SK-N-SH (cell line): Measurements from ENCODE around the gene LBR. TPM values are rescaled to one million over a fixed set of nuclear protein-coding genes. Genes with fewer than 3 reads are reported as not detected.

ENCODE experiments used
- CTCF ChIA-PET: fragments of 300-600, 350-600 bp; formaldehyde crosslinking; extraction: SDS; loops from one replicate; lab custom pipeline; 2021; lab: Yijun Ruan, JAX
- POLR2A ChIA-PET: fragments of 350-600 bp; sonication (Branson Sonifier 250); formaldehyde crosslinking; extraction: SDS; loops from one replicate; lab custom pipeline; 2020; ENCODE audit warnings: antibody characterized with exemption, inconsistent platforms; lab: Yijun Ruan, JAX
- DNase-seq: peaks from one replicate; pipeline ENCODE4 v3.0.0; 2012
- H2AFZ ChIP-seq: fragments of 200-600 bp; sonication (generic); 2 replicates; pipeline ENCODE4 v1.8.1; 2016; ENCODE audit warnings: antibody characterized with exemption, mild to moderate bottlenecking, low read depth
- H3F3A ChIP-seq: fragments of 200-600 bp; sonication (generic); replicated peaks from 2 replicates; pipeline ENCODE3; 2016; ENCODE audit warnings: antibody characterized with exemption, mild to moderate bottlenecking; ENCODE audit not compliant: insufficient read depth
- H3K27ac ChIP-seq, 2 experiments: fragments of 200-500 bp in 1 of 2; fragments of 200-600 bp in 1 of 2; sonication (Bioruptor generic) in 1 of 2; sonication (generic), shearing (Covaris generic) in 1 of 2; 2 replicates each; pipeline versions ENCODE4 v1.5.1 to v1.6.1; 2014 to 2016; ENCODE audit warnings: low read depth in 2 of 2, inconsistent platforms in 1 of 2, low read length in 1 of 2, mild to moderate bottlenecking in 1 of 2, mixed read lengths in 1 of 2
- H3K27me3 ChIP-seq: fragments of 200-600 bp; sonication (generic), shearing (Covaris generic); 2 replicates; pipeline ENCODE4 v1.6.1; 2016; ENCODE audit warnings: mixed run types; ENCODE audit not compliant: insufficient read depth
- H3K36me3 ChIP-seq, 2 experiments: fragments of 200-500 bp in 1 of 2; fragments of 200-600 bp in 1 of 2; sonication (Bioruptor generic) in 1 of 2; sonication (generic) in 1 of 2; replicated peaks in 1 of 2; 2 replicates each; pipeline versions ENCODE3 to v1.5.1; 2014 to 2016; ENCODE audit warnings: low read length in 1 of 2, mild to moderate bottlenecking in 1 of 2; ENCODE audit not compliant: insufficient read depth in 2 of 2, control insufficient read depth in 1 of 2
- H3K4me1 ChIP-seq, 2 experiments: fragments of 200-500 bp in 1 of 2; fragments of 200-600 bp in 1 of 2; sonication (Bioruptor generic) in 1 of 2; sonication (generic), shearing (Covaris generic) in 1 of 2; 2 replicates each; pipeline versions ENCODE4 v1.5.1 to v1.6.1; 2014 to 2016; ENCODE audit warnings: low read depth in 1 of 2, low read length in 1 of 2, mixed run types in 1 of 2; ENCODE audit not compliant: insufficient read depth in 2 of 2, control insufficient read depth in 1 of 2
- H3K4me2 ChIP-seq: fragments of 200-600 bp; sonication (generic), shearing (Covaris generic); 2 replicates; pipeline ENCODE4 v1.6.1; 2017; ENCODE audit warnings: mixed run types
- H3K4me3 ChIP-seq, 2 experiments: fragments of 200-500 bp in 1 of 2; fragments of 200-600 bp in 1 of 2; sonication (Bioruptor generic) in 1 of 2; sonication (generic), shearing (Covaris generic) in 1 of 2; 2 replicates each; pipeline versions ENCODE4 v1.5.1 to v1.8.1; 2014 to 2016; ENCODE audit warnings: low read depth in 2 of 2, inconsistent platforms in 1 of 2, low read length in 1 of 2, mild to moderate bottlenecking in 1 of 2, mixed read lengths in 1 of 2, moderate library complexity in 1 of 2
- H3K79me2 ChIP-seq: fragments of 200-600 bp; sonication (generic); 2 replicates; pipeline ENCODE4 v1.8.1; 2017; ENCODE audit warnings: mild to moderate bottlenecking; ENCODE audit not compliant: insufficient read depth
- H3K9ac ChIP-seq: fragments of 200-600 bp; sonication (generic); 2 replicates; pipeline ENCODE4 v1.6.1; 2017; ENCODE audit warnings: mixed run types
- H3K9me2 ChIP-seq: fragments of 200-600 bp; sonication (generic); 2 replicates; pipeline ENCODE4 v1.6.1; 2017; ENCODE audit warnings: mixed run types
- H3K9me3 ChIP-seq: fragments of 200-600 bp; sonication (generic); 2 replicates; pipeline ENCODE4 v1.6.1; 2017; ENCODE audit warnings: mixed run types, mild to moderate bottlenecking, moderate library complexity
- H4K20me1 ChIP-seq: fragments of 200-600 bp; sonication (generic); 2 replicates; pipeline ENCODE4 v1.6.1; 2017; ENCODE audit warnings: mild to moderate bottlenecking, mixed run types; ENCODE audit not compliant: insufficient read depth
- CHD2 ChIP-seq: fragments of 150-350 bp; IDR thresholded peaks from 2 replicates; pipeline ENCODE4 v1.6.1; 2018; ENCODE audit warnings: low read length; ENCODE audit not compliant: partially characterized antibody
- ELF1 ChIP-seq: IDR thresholded peaks from 2 replicates; pipeline ENCODE4 v1.4.0; 2012
- EP300 ChIP-seq, 2 experiments: IDR thresholded peaks; 2 replicates each; pipeline versions ENCODE4 v1.4.0 to v1.6.1; 2012; ENCODE audit warnings: borderline replicate concordance in 1 of 2, low read depth in 1 of 2, low read length in 1 of 2
- FOSL2 ChIP-seq: IDR thresholded peaks from 2 replicates; pipeline ENCODE4 v1.4.0; 2012; ENCODE audit warnings: low read depth, mild to moderate bottlenecking, moderate library complexity, borderline replicate concordance
- FOXJ3 ChIP-seq: sonication (generic); formaldehyde crosslinking; IDR thresholded peaks from 2 replicates; pipeline ENCODE4 v1.5.1; 2020; ENCODE audit warnings: mild to moderate bottlenecking, missing genetic modification reagents
- FOXM1 ChIP-seq: IDR thresholded peaks from 2 replicates; pipeline ENCODE4 v1.4.0; 2012; ENCODE audit warnings: low read depth, mild to moderate bottlenecking
- GABPA ChIP-seq: IDR thresholded peaks from 2 replicates; pipeline ENCODE4 v1.4.0; 2012; ENCODE audit warnings: low read depth, mild to moderate bottlenecking
- GATA2 ChIP-seq: sonication (generic); formaldehyde crosslinking; IDR thresholded peaks from 2 replicates; pipeline ENCODE4 v1.5.0; 2020; ENCODE audit warnings: mild to moderate bottlenecking, missing genetic modification reagents
- MAX ChIP-seq: IDR thresholded peaks from 2 replicates; pipeline ENCODE4 v1.4.0; 2012; ENCODE audit warnings: low read depth
- POLR2AphosphoS5 ChIP-seq: IDR thresholded peaks from 2 replicates; pipeline ENCODE4 v1.6.1; 2012; ENCODE audit warnings: low read depth, low read length
- RAD21 ChIP-seq: IDR thresholded peaks from 2 replicates; pipeline ENCODE4 v1.6.1; 2012; ENCODE audit warnings: mild to moderate bottlenecking, low read length
- RCOR1 ChIP-seq: fragments of 150-350 bp; IDR thresholded peaks from 2 replicates; pipeline ENCODE4 v1.6.1; 2017; ENCODE audit warnings: antibody characterized with exemption, low read length
- SMC3 ChIP-seq: IDR thresholded peaks from 2 replicates; pipeline ENCODE4 v1.6.1; 2012; ENCODE audit warnings: low read depth, low read length, improper control_type of control experiment
- TAF1 ChIP-seq: IDR thresholded peaks from 2 replicates; pipeline ENCODE4 v1.6.1; 2012; ENCODE audit warnings: low read depth, mild to moderate bottlenecking, low read length, moderate library complexity, borderline replicate concordance
- TCF12 ChIP-seq: IDR thresholded peaks from 2 replicates; pipeline ENCODE4 v1.4.0; 2012
- USF1 ChIP-seq: IDR thresholded peaks from 2 replicates; pipeline ENCODE4 v1.4.0; 2012; ENCODE audit warnings: low read depth, borderline replicate concordance
- YY1 ChIP-seq: IDR thresholded peaks from 2 replicates; pipeline ENCODE4 v1.4.0; 2012; ENCODE audit warnings: low read depth, mild to moderate bottlenecking
- ZBTB33 ChIP-seq: IDR thresholded peaks from 2 replicates; pipeline ENCODE4 v1.4.0; 2012; ENCODE audit warnings: low read depth, borderline replicate concordance
- WGBS: methylation state at CpG from one replicate; pipeline ENCODE4 v1.1.6; 2017; ENCODE audit warnings: low lambda C conversion rate; 5-methylcytosine and 5-hydroxymethylcytosine counted together
- polyA plus RNA-seq, 3 experiments: library from polyadenylated mRNA; depleted of rRNA; stranded (reverse); fragments of >200 nt; gene quantifications; 2 replicates each; pipeline ENCODE4 v1.2.3, GENCODE V29; 2012

The LBR gene
- polyA plus RNA-seq, 1 of the 3 experiments (the other 2 are of a cell fraction), result 10.6 TPM

- DNase-seq, result no peak
- CTCF ChIA-PET, result no interaction called here
- no peak overlapping the region for H3K4me3 ChIP-seq
- no peaks in the 10 kb centered on the region for H3K27me3 ChIP-seq
- H3K9ac ChIP-seq, result no peak overlapping the region
- H3K79me2 ChIP-seq, result no peaks in the 10 kb centered on the region
- no peaks in the 10 kb centered on the region for H3K36me3 ChIP-seq
- H3K27ac ChIP-seq, result no peak overlapping the region
- no peaks in the 10 kb centered on the region for H3F3A ChIP-seq
- no peaks in the 10 kb centered on the region for H3K9me3 ChIP-seq
- POLR2A ChIA-PET, result no interaction called here
- no peak overlapping the region for H3K4me2 ChIP-seq
- H2AFZ ChIP-seq, result no peak overlapping the region
- H4K20me1 ChIP-seq, result no peaks in the 10 kb centered on the region
- TF ChIP-seq YY1 (no peak), MAX (no peak), RCOR1 (no peak), FOSL2 (no peak), FOXJ3 (CRISPR knock-in tag) (no peak), FOXM1 (no peak), POLR2AphosphoS5 (no peak), CHD2 (no peak), GABPA (no peak), EP300 (IDR thresholded peaks at IDR 0.05; ENCODE audit: borderline replicate concordance in 1 of 2, low read depth in 1 of 2, low read length in 1 of 2) (no peak), RAD21 (no peak), TAF1 (no peak), ELF1 (no peak), SMC3 (no peak), GATA2 (CRISPR knock-in tag) (no peak)
- H3K4me1 ChIP-seq, result no peaks in the 10 kb centered on the region; a peak in 2 of 4 replicates
- H3K9me2 ChIP-seq, result no peaks in the 10 kb centered on the region
- 90% methylated on average over 21 of the region's 21 CpGs for WGBS
Measured at GRCh38 chr1:225373155-225373554, 54.7 kb downstream of the LBR start.

GRCh38 chr1:225371366-225372010 lies 56.4 kb downstream of the LBR start:
- H2AFZ ChIP-seq, result no peak overlapping the region
- H3K4me2 ChIP-seq, result no peak overlapping the region
- no peaks in the 10 kb centered on the region for H4K20me1 ChIP-seq
- WGBS, result 58% methylated on average over 3 of the region's 3 CpGs
- no peak for TF ChIP-seq RAD21
- TF ChIP-seq TCF12, result no peak
- TF ChIP-seq GABPA, result no peak
- no peak for TF ChIP-seq ZBTB33
- no peak for TF ChIP-seq USF1
- no peaks in the 10 kb centered on the region for H3K9me2 ChIP-seq
- no peaks in the 10 kb centered on the region for H3K9me3 ChIP-seq
- no peak for DNase-seq
- CTCF ChIA-PET, result no interaction called here
- no peak overlapping the region for H3K4me3 ChIP-seq
- H3K79me2 ChIP-seq, result no peaks in the 10 kb centered on the region
- no peak overlapping the region for H3K9ac ChIP-seq
- no peaks in the 10 kb centered on the region for H3K27me3 ChIP-seq
- no peak overlapping the region for H3K27ac ChIP-seq
- H3K4me1 ChIP-seq, result no peaks in the 10 kb centered on the region; a peak in 2 of 4 replicates
- H3F3A ChIP-seq, result no peaks in the 10 kb centered on the region
- H3K36me3 ChIP-seq, result no peaks in the 10 kb centered on the region
- POLR2A ChIA-PET, result no interaction called here
